ENCODE data around the gene SMCO3. TPM values are rescaled to one million over a fixed set of nuclear protein-coding genes. Genes with fewer than 3 reads are reported as not detected.

Gene SMCO3
- total and polyA plus RNA-seq, 2 of the 8 experiments (the other 6 are each of a cell fraction or from before 2014, with no cell fraction given), result not detected

DNA sequence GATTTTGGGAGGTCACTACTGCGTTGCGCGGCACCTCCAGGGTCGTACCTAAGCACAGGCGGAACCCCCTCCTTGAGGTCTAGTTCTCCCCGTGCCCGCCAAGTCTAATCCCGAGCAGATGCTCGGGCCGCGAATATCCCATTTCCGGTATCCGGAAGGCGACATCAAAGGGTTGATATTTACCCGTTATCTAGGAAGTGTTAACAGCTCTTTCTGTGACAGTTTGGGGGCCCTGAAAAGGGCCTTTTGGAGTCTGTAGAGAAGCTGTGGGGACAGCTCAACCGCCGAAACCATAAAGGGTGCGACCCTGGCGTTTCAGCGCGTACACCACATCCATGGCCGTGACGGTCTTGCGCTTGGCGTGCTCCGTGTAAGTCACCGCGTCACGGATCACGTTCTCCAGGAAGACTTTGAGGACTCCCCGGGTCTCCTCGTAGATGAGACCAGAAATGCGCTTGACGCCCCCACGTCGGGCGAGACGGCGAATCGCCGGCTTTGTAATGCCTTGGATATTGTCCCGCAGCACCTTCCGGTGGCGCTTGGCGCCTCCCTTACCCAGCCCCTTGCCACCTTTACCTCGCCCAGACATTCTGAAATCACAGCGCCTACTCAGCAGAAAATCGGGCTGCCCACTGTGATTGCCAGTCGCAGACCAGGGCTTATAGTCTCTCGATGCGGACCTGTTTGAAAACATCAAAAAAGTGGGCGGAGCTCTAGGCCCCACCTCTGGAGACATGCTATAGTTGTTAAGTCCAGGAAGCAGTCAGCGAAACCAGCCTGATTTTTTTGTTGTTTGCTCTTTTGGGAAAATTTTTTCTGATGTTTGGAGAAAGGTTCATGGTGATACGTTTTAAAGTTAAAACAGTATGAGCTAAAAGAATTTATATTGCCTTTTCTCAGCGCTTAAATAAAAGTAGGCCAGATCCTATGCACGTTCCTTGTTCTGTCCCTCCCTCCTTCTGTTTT is 43.2 kb downstream of the SMCO3 start:
- DNase-seq (ENCODE audit: low read depth in 1 of 2, low spot score in 2 of 2) (peak; percentile 80 to 96), FAIRE-seq (peak; percentile 48)
- Histone ChIP-seq H3K9ac (replicated peaks in 1 of 4; ENCODE audit: extremely low read depth in 1 of 4, low read depth in 3 of 4, low read length in 3 of 4) (peak overlapping the region; percentile 80 to 95 (median 93)), H3K56ac (replicated peaks; ENCODE audit: insufficient read length, low read depth, low read length) (peak overlapping the region; percentile 50), H4K8ac (ENCODE audit: extremely low read depth, insufficient read depth, low read length) (no peak overlapping the region), H3K4me1 (replicated peaks in 1 of 4; ENCODE audit: control insufficient read depth in 3 of 4, insufficient read depth in 4 of 4, low read length in 3 of 4) (no peaks in the 10 kb centered on the region; a peak in 2 of 7 replicates), H4K91ac (replicated peaks; ENCODE audit: insufficient read length, low read length) (peak overlapping the region; percentile 80), H3K4me3 (ENCODE audit: extremely low read depth in 1 of 4, insufficient read depth in 2 of 4, low read depth in 3 of 4, low read length in 4 of 4) (peak overlapping the region; percentile 84 to 99 (median 92)), H3K27me3 (replicated peaks in 1 of 4; ENCODE audit: control insufficient read depth in 3 of 4, extremely low read depth in 1 of 4, insufficient read depth in 3 of 4, low read length in 3 of 4) (no peaks in the 10 kb centered on the region), H3K27ac (ENCODE audit: low read depth, low read length) (peak overlapping the region; percentile 93), H3K9me3 (ENCODE audit: insufficient read depth in 2 of 2, low read depth in 1 of 2, low read length in 1 of 2) (no peaks in the 10 kb centered on the region), H2BK20ac (ENCODE audit: low read length) (no peak overlapping the region), H3K18ac (ENCODE audit: extremely low read depth, low read length) (peak overlapping the region; percentile 94), H2AFZ (ENCODE audit: low read length) (no peak overlapping the region), H2BK120ac (replicated peaks; ENCODE audit: low read depth, low read length) (no peak overlapping the region), H4K5ac (ENCODE audit: insufficient read length, low read depth, low read length) (peak overlapping the region; percentile 47), H4K20me1 (replicated peaks in 1 of 2; ENCODE audit: control insufficient read depth in 1 of 2, insufficient read depth in 2 of 2, low read length in 2 of 2) (peaks cover 0 to 8% of the 10 kb centered on the region in 2 experiments), H2BK5ac (ENCODE audit: low read depth, low read length) (peak overlapping the region; percentile 83), H2AK5ac (ENCODE audit: low read depth, low read length) (peak overlapping the region; percentile 43; the same call in 1 of the 2 replicates), H3K23me2 (ENCODE audit: low read depth, low read length) (peaks cover 4% of the 10 kb centered on the region), H3K79me2 (ENCODE audit: control insufficient read depth in 1 of 2, insufficient read depth in 2 of 2, low read length in 2 of 2) (peaks cover 0 to 37% of the 10 kb centered on the region in 2 experiments; a peak in 2 of 4 replicates), H2BK12ac (ENCODE audit: low read depth, low read length) (no peak overlapping the region; the same call in 1 of the 2 replicates), H3K79me1 (ENCODE audit: low read depth, low read length) (no peaks in the 10 kb centered on the region), H3K23ac (ENCODE audit: insufficient read length) (no peak overlapping the region), H3K36me3 (ENCODE audit: control insufficient read depth in 2 of 4, insufficient read depth in 4 of 4, low read length in 3 of 4) (no peaks in the 10 kb centered on the region), H2BK15ac (ENCODE audit: low read length) (no peak overlapping the region), H3K4ac (replicated peaks; ENCODE audit: insufficient read length, low read depth, low read length) (peak overlapping the region; percentile 28), H3K14ac (ENCODE audit: insufficient read length) (peak overlapping the region; percentile 44), H3K4me2 (ENCODE audit: insufficient read depth in 1 of 2, low read depth in 2 of 2, low read length in 2 of 2) (peak overlapping the region; percentile 77 to 80)
- ChIA-PET POLR2A (ENCODE audit: partially characterized antibody) (interaction anchor here (0.7 to 7.3 kb wide), 49 partner anchors 9 to 1105 kb away, joined by 3 to 136 read pairs (median 5); partner anchors contain the start of genes C12orf60, GUCY2C, PLBD1 and SMCO3), CTCF (ENCODE audit: partially characterized antibody) (interaction anchor here (0.8 to 2.6 kb wide), 17 partner anchors 9 to 178 kb away, joined by 3 to 12 read pairs (median 4); partner anchors contain the start of genes C12orf60 and WBP11)
- 2% methylated on average over 56 of the region's 56 CpGs; no CpG with 5 or more reads in 1 of the 2 experiments for WGBS, 2 experiments (ENCODE audit: extremely low coverage in 1 of 2, insufficient coverage in 1 of 2, insufficient read length in 1 of 2, insufficient replicate concordance in 2 of 2, low coverage in 1 of 2, low lambda C conversion rate in 2 of 2, missing lambda C conversion rate in 1 of 2)

Data from H1 (cell line).